GM23338 (cell line): ENCODE results near the gene YY2. TPM values are rescaled to one million over a fixed set of nuclear protein-coding genes. Genes with fewer than 3 reads are reported as not detected.
"Not testable (repeated sequence)": the region's sequence is repeated elsewhere in the genome, so short reads cannot be mapped to it uniquely, and the experiment has no call there.

Source experiments
- ATAC-seq: fragments of 200-7000 bp; cut with Tn5 transposase; 3 replicates; pipeline ENCODE4 v1.9.1; 2020
- DNase-seq: peaks from one replicate; pipeline ENCODE4 v3.0.0-alpha.2; 2015; ENCODE audit warnings: low spot score
- H2AFZ ChIP-seq: fragments of 200-600 bp; sonication (generic); 2 replicates; pipeline ENCODE4 v1.8.0; 2016; ENCODE audit warnings: antibody characterized with exemption, mild to moderate bottlenecking, moderate library complexity
- H3F3A ChIP-seq: fragments of 200-600 bp; sonication (generic); replicated peaks from 2 replicates; pipeline ENCODE4 v1.8.0; 2017; ENCODE audit warnings: antibody characterized with exemption, mixed run types, low read depth
- H3K27ac ChIP-seq: fragments of 200-600 bp; sonication (generic); 2 replicates; pipeline ENCODE4 v1.6.1; 2016; ENCODE audit warnings: low read depth
- H3K27me3 ChIP-seq: fragments of 200-600 bp; sonication (generic); 2 replicates; pipeline ENCODE4 v1.8.0; 2016; ENCODE audit warnings: mild to moderate bottlenecking, mixed run types, moderate library complexity; ENCODE audit not compliant: insufficient read depth
- H3K36me3 ChIP-seq: fragments of 200-600 bp; sonication (generic); 2 replicates; pipeline ENCODE4 v1.8.0; 2016; ENCODE audit warnings: mild to moderate bottlenecking; ENCODE audit not compliant: insufficient read depth
- H3K4me1 ChIP-seq: fragments of 200-600 bp; sonication (generic); 2 replicates; pipeline ENCODE4 v1.8.0; 2016; ENCODE audit warnings: mild to moderate bottlenecking, moderate library complexity; ENCODE audit not compliant: insufficient read depth
- H3K4me2 ChIP-seq: fragments of 200-600 bp; sonication (generic); 2 replicates; pipeline ENCODE4 v1.7.1; 2017; ENCODE audit warnings: mixed run types
- H3K4me3 ChIP-seq: fragments of 200-600 bp; sonication (generic); 2 replicates; pipeline ENCODE4 v1.6.1; 2016; ENCODE audit warnings: mixed run types
- H3K79me2 ChIP-seq: fragments of 200-600 bp; sonication (generic); replicated peaks from 2 replicates; pipeline ENCODE4 v1.8.0; 2017; ENCODE audit warnings: mild to moderate bottlenecking; ENCODE audit not compliant: insufficient read depth
- H3K9me2 ChIP-seq: fragments of 200-600 bp; sonication (generic); 2 replicates; pipeline ENCODE4 v1.8.0; 2017; ENCODE audit not compliant: insufficient read depth
- H4K20me1 ChIP-seq: fragments of 200-600 bp; sonication (generic); replicated peaks from 2 replicates; pipeline ENCODE4 v1.8.0; 2017; ENCODE audit warnings: mild to moderate bottlenecking; ENCODE audit not compliant: insufficient read depth
- H3K27ac Mint-ChIP-seq: 2 replicates; pipeline ENCODE4 v1.8.0; 2020; ENCODE audit warnings: inconsistent platforms, mild to moderate bottlenecking, moderate library complexity, mixed read lengths
- H3K27me3 Mint-ChIP-seq: 3 replicates; pipeline ENCODE4 v1.8.0; 2022; ENCODE audit warnings: low read depth, mild to moderate bottlenecking, moderate library complexity, mixed read lengths, inconsistent platforms; ENCODE audit not compliant: insufficient read depth, poor library complexity
- H3K36me3 Mint-ChIP-seq: 3 replicates; pipeline ENCODE4 v1.8.0; 2021; ENCODE audit warnings: low read depth, mild to moderate bottlenecking, inconsistent platforms, moderate library complexity, mixed read lengths
- H3K4me1 Mint-ChIP-seq: 3 replicates; pipeline ENCODE4 v1.8.0; 2020; ENCODE audit warnings: mild to moderate bottlenecking, inconsistent platforms, mixed read lengths
- H3K4me3 Mint-ChIP-seq: 3 replicates; pipeline ENCODE4 v1.8.0; 2021; ENCODE audit warnings: moderate library complexity, mild to moderate bottlenecking, inconsistent platforms, mixed read lengths
- H3K9me3 Mint-ChIP-seq: 3 replicates; pipeline ENCODE4 v1.8.0; 2020; ENCODE audit warnings: moderate library complexity, mild to moderate bottlenecking, inconsistent platforms, mixed read lengths
- CTCF ChIP-seq, 2 experiments: fragments of 200-600 bp in 1 of 2; sonication (generic) in 1 of 2; conservative IDR thresholded peaks; 2 replicates each; pipeline versions ENCODE4 v1.5.1 to v1.6.1; 2016 to 2017; ENCODE audit warnings: antibody characterized with exemption in 2 of 2, low read depth in 2 of 2, mild to moderate bottlenecking in 2 of 2, moderate library complexity in 1 of 2
- EZH2 ChIP-seq: fragments of 200-600 bp; sonication (generic); IDR thresholded peaks from one replicate; pipeline ENCODE4 v1.8.0; 2017; ENCODE audit warnings: antibody characterized with exemption, mild to moderate bottlenecking, low read depth; ENCODE audit not compliant: unreplicated experiment
- EZH2phosphoT487 ChIP-seq: fragments of 200-600 bp; sonication (generic); IDR thresholded peaks from one replicate; pipeline ENCODE4 v1.8.1; 2018; ENCODE audit warnings: antibody characterized with exemption; ENCODE audit not compliant: unreplicated experiment
- JUNB ChIP-seq: IDR thresholded peaks from one replicate; pipeline ENCODE4 v1.6.1; 2016; ENCODE audit warnings: antibody characterized with exemption; ENCODE audit not compliant: unreplicated experiment
- NANOG ChIP-seq: IDR thresholded peaks from 2 replicates; pipeline ENCODE4 v1.6.1; 2016; ENCODE audit warnings: antibody characterized with exemption, borderline replicate concordance
- REST ChIP-seq: IDR thresholded peaks from one replicate; pipeline ENCODE4 v1.6.1; 2018; ENCODE audit warnings: antibody characterized with exemption; ENCODE audit not compliant: unreplicated experiment
- STAT1 ChIP-seq: IDR thresholded peaks from one replicate; pipeline ENCODE4 v1.6.1; 2016; ENCODE audit warnings: antibody characterized with exemption; ENCODE audit not compliant: unreplicated experiment
- ZNF114 ChIP-seq: fragments of 250-450 bp; sonication (Bioruptor Pico); IDR thresholded peaks from 2 replicates; pipeline ENCODE4 v1.5.0; 2020; ENCODE audit warnings: mild to moderate bottlenecking, moderate library complexity
- polyA plus RNA-seq: library from polyadenylated mRNA; unstranded; fragments of >200 nt; fragmentation: Nextera tagmentation; extraction: Ambion mirVana; gene quantifications from 2 replicates; pipeline ENCODE4 v1.2.1, GENCODE V29; 2016
- total RNA-seq: library from RNA; depleted of rRNA; stranded (reverse); fragments of >200 nt; shearing (Covaris generic); gene quantifications from 2 replicates; pipeline ENCODE4 v1.2.3, GENCODE V29; 2014

YY2 gene
- total and polyA plus RNA-seq, 2 experiments from 2014 or later = 1.0 to 1.3 TPM

DNA sequence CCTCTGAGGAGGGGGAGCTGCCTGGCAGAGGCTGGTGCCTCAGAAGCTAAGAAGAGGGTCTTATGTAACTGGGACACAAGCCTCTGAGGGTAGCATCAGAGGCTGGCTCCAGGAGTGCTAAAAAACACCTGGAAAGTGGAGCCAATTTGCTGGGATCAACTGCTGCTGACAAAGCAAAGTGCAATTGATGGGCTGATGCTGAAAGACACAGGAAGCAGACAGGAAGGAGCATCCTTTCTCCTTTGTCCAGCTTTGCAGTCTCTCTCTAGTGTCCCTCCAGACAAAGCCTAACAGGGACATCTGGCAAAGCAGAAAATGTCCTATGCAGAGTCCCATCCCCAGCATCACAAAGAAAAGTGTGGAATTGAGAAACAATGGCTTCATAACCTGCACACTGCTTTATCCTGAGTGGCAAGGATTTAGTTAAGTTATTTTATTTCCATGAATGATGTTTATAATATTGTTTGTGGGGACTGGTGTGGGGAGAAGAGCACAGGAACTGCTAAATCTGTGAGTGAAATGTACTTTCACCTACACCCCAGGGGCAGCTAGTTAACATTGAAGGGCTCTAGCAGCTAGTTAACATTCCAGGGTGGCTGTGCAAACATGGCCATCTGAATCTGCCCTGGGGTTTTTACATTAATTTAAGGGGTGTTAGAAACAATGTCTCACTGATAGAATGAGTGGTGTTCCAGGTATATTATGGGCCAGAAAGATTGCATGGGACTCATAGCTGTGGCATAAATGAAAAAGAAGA lies 42.0 kb upstream of the YY2 start (continued):
- no peak for TF ChIP-seq JUNB
- TF ChIP-seq EZH2 = no peak
- TF ChIP-seq STAT1 = no peak
- no peak for TF ChIP-seq NANOG
- TF ChIP-seq ZNF114 (CRISPR knock-in tag) = no peak

- H3K4me1 Mint-ChIP-seq = peaks cover 24% of the 10 kb centered on the region
- H3K36me3 ChIP-seq = no peaks in the 10 kb centered on the region
- H3K36me3 Mint-ChIP-seq = peaks cover 10% of the 10 kb centered on the region
- no peaks in the 10 kb centered on the region for H3F3A ChIP-seq
- no peaks in the 10 kb centered on the region for H3K79me2 ChIP-seq
- H2AFZ ChIP-seq = no peak overlapping the region
- no peak overlapping the region for H3K4me3 ChIP-seq
- no peak overlapping the region for H3K27ac Mint-ChIP-seq
- DNase-seq (no peak), ATAC-seq (no peak)
- H3K27ac ChIP-seq = no peak overlapping the region
- H3K9me2 ChIP-seq = no peaks in the 10 kb centered on the region
- peaks cover 6% of the 10 kb centered on the region for H3K27me3 Mint-ChIP-seq
- peaks cover 16% of the 10 kb centered on the region for H3K4me1 ChIP-seq
- peaks cover 10% of the 10 kb centered on the region for H3K9me3 Mint-ChIP-seq
- TF ChIP-seq JUNB (no peak), ZNF114 (CRISPR knock-in tag) (no peak), REST (no peak), EZH2phosphoT487 (no peak), CTCF (conservative IDR thresholded peaks at IDR 0.05; ENCODE audit: low read depth in 2 of 2) (no peak), STAT1 (no peak), EZH2 (no peak)
- no peaks in the 10 kb centered on the region for H4K20me1 ChIP-seq
- H3K4me3 Mint-ChIP-seq = no peak overlapping the region
- no peaks in the 10 kb centered on the region for H3K27me3 ChIP-seq
- no peak overlapping the region for H3K4me2 ChIP-seq
Observed at GRCh38 chrX:21816136-21816535, 39.7 kb upstream of the YY2 start.

- H3K27ac Mint-ChIP-seq, DNase-seq, H3K4me2 ChIP-seq, H2AFZ ChIP-seq, H3K27me3 ChIP-seq, H3K4me3 Mint-ChIP-seq, H3K36me3 ChIP-seq, H3K27me3 Mint-ChIP-seq, H3K4me3 ChIP-seq, H3K9me2 ChIP-seq, ATAC-seq, H3F3A ChIP-seq, H3K36me3 Mint-ChIP-seq, H3K79me2 ChIP-seq, H3K4me1 ChIP-seq, H4K20me1 ChIP-seq, H3K27ac ChIP-seq, H3K4me1 Mint-ChIP-seq, H3K9me3 Mint-ChIP-seq: not testable (repeated sequence)
Observed at GRCh38 chrX:21820170-21820569, 35.6 kb upstream of the YY2 start.
